Esophagus muscularis mucosa (tissue), 4 donors: ENCODE measurements around the gene TPGS2.

Experiments used
- CTCF ChIP-seq, 3 experiments: fragments of 200-600 bp in 2 of 3; fragments of 450-650 bp in 1 of 3; sonication (generic) in 2 of 3; IDR thresholded peaks; one replicate each; pipeline ENCODE4 v1.5.1; 2017 to 2019; ENCODE audit warnings: antibody characterized with exemption in 3 of 3, mild to moderate bottlenecking in 2 of 3, moderate library complexity in 1 of 3
- EP300 ChIP-seq: sonication (generic); formaldehyde crosslinking; IDR thresholded peaks from one replicate; pipeline ENCODE4 v1.6.1; 2017; ENCODE audit warnings: antibody characterized with exemption
- POLR2A ChIP-seq: fragments of 450-650 bp; IDR thresholded peaks from one replicate; pipeline ENCODE4 v1.6.1; 2017; ENCODE audit warnings: antibody characterized with exemption, moderate library complexity, mild to moderate bottlenecking, low read depth

DNA sequence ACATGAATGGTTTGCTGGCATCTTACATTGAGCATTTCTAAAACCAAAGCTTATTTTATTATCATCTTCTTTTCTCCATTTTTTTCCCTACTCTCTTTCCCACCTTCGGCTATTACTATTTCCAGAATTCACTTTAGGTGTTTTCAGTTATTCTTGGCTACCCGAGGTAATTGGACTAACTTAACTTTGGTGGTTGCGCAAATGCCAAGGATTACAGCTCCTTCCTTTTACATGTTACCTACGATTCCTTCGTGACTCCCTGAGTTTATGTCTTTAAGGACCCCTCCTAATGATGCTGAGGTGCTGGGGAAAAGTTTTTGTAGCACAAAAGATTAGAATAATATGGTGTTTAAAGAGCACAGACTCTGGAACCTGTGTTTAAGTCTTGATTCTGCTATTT, 14.4 kb upstream of the TPGS2 start:
- TF ChIP-seq CTCF (IDR thresholded peaks at IDR 0.05), result no peak
- TF ChIP-seq POLR2A, result no peak
- no peak for TF ChIP-seq EP300
